K562 (cell line): ENCODE data around the gene GIGYF2. TPM values are rescaled to one million over a fixed set of nuclear protein-coding genes. Genes with fewer than 3 reads are reported as not detected.

Source experiments
- ATAC-seq: fragments of 200-7000 bp; cut with Tn5 transposase; 3 replicates; pipeline ENCODE4 v1.9.1; 2020; ENCODE audit warnings: moderate library complexity
- BruUV-seq: library from RNA; stranded (reverse); fragments of 400-500 nt; replicated peaks from 2 replicates; lab custom pipeline; 2021; lab: Mats Ljungman, UMichigan
- CTCF ChIA-PET: fragments of 300-600 bp; formaldehyde crosslinking; extraction: SDS; loops from one replicate; lab custom pipeline; 2021; ENCODE audit warnings: low intra/inter-chr PET ratio; lab: Yijun Ruan, JAX
- POLR2A ChIA-PET: fragments of 300-600, 350-650 bp; sonication (Branson Sonifier 250); formaldehyde crosslinking; extraction: SDS; loops from one replicate; lab custom pipeline; 2021; ENCODE audit warnings: antibody characterized with exemption, inconsistent platforms; lab: Yijun Ruan, JAX
- DNase-seq, 4 experiments: peaks; one replicate each; pipeline versions ENCODE4 v3.0.0 to v3.0.0-alpha.2; 2011 to 2018; ENCODE audit warnings: low spot score in 3 of 4, mixed read lengths in 3 of 4; ENCODE audit errors: extremely low read depth in 1 of 4
- FAIRE-seq: peaks from 2 replicates; lab custom pipeline; 2011; peaks lifted over from hg19 to GRCh38; lab: Jason Lieb, UNC
- H2AFZ ChIP-seq: 2 replicates; pipeline ENCODE4 v1.6.0; 2011; ENCODE audit warnings: low read depth, low read length, control low read depth, inconsistent platforms
- H3K27ac ChIP-seq: fragments of 200-600 bp; 3 replicates; pipeline ENCODE4 v1.8.0; 2011; ENCODE audit warnings: low read depth, mild to moderate bottlenecking, control low read depth, inconsistent platforms, low read length, moderate library complexity, mixed read lengths; ENCODE audit errors: extremely low read depth
- H3K27me3 ChIP-seq, 2 experiments: fragments of 300-600 bp in 1 of 2; 2 replicates in 1 of 2; 3 replicates in 1 of 2; pipeline versions ENCODE4 v1.6.0 to v1.8.0; 2011; ENCODE audit warnings: inconsistent platforms in 2 of 2, low read length in 2 of 2, mild to moderate bottlenecking in 1 of 2, mixed read lengths in 1 of 2, moderate library complexity in 1 of 2; ENCODE audit not compliant: control insufficient read depth in 2 of 2, insufficient read depth in 2 of 2
- H3K36me3 ChIP-seq: fragments of 300-600 bp; 3 replicates; pipeline ENCODE4 v1.8.0; 2011; ENCODE audit warnings: mild to moderate bottlenecking, low read length, inconsistent platforms; ENCODE audit not compliant: control insufficient read depth, insufficient read depth
- H3K4me1 ChIP-seq, 2 experiments: fragments of 200-600 bp in 1 of 2; replicated peaks in 1 of 2; 2 replicates in 1 of 2; 3 replicates in 1 of 2; pipeline versions ENCODE4 v1.5.1 to v1.8.0; 2011; ENCODE audit warnings: inconsistent platforms in 2 of 2, low read length in 2 of 2, mild to moderate bottlenecking in 1 of 2, mixed read lengths in 1 of 2, moderate library complexity in 1 of 2; ENCODE audit not compliant: control insufficient read depth in 2 of 2, insufficient read depth in 2 of 2
- H3K4me2 ChIP-seq: 2 replicates; pipeline ENCODE4 v1.6.1; 2011; ENCODE audit warnings: low read length, control low read depth, inconsistent platforms, mixed read lengths; ENCODE audit not compliant: insufficient read depth
- H3K4me3 ChIP-seq: fragments of 200-600 bp; sonication (generic), shearing (Covaris generic); 2 replicates; pipeline ENCODE4 v1.5.1; 2016; ENCODE audit warnings: control low read depth, inconsistent platforms
- H3K79me2 ChIP-seq: fragments of 200-600 bp; 3 replicates; pipeline ENCODE4 v1.8.0; 2011; ENCODE audit warnings: low read length, inconsistent platforms; ENCODE audit not compliant: control insufficient read depth, insufficient read depth
- H3K9ac ChIP-seq, 2 experiments: 2 replicates each; pipeline versions ENCODE4 v1.6.0 to v1.6.1; 2011; ENCODE audit warnings: low read depth in 2 of 2, low read length in 2 of 2, control low read depth in 1 of 2, inconsistent platforms in 1 of 2, mild to moderate bottlenecking in 1 of 2, mixed read lengths in 1 of 2; ENCODE audit not compliant: insufficient read depth in 1 of 2
- H3K9me1 ChIP-seq: one replicate; pipeline ENCODE4 v1.6.0; 2011; ENCODE audit warnings: inconsistent platforms, mild to moderate bottlenecking, low read length, moderate library complexity; ENCODE audit not compliant: control insufficient read depth, insufficient read depth
- H3K9me3 ChIP-seq: replicated peaks from 2 replicates; pipeline ENCODE4 v1.5.1; 2011; ENCODE audit warnings: low read depth, low read length, inconsistent platforms; ENCODE audit not compliant: control insufficient read depth, insufficient read depth
- H4K20me1 ChIP-seq: replicated peaks from 2 replicates; pipeline ENCODE4 v1.6.1; 2011; ENCODE audit warnings: low read length, inconsistent platforms, mixed read lengths; ENCODE audit not compliant: control insufficient read depth, insufficient read depth
- ARHGAP35 ChIP-seq: fragments of 450-650 bp; IDR thresholded peaks from 2 replicates; pipeline ENCODE4 v1.6.1; 2018; ENCODE audit not compliant: partially characterized antibody
- DNMT1 ChIP-seq: fragments of 450-650 bp; IDR thresholded peaks from 2 replicates; pipeline ENCODE4 v1.6.1; 2016; ENCODE audit warnings: antibody characterized with exemption, mild to moderate bottlenecking
- NFIC ChIP-seq: fragments of 450-650 bp; IDR thresholded peaks from 2 replicates; pipeline ENCODE4 v1.6.1; 2017; ENCODE audit warnings: mild to moderate bottlenecking, inconsistent platforms
- NFXL1 ChIP-seq: fragments of 450-650 bp; formaldehyde crosslinking; IDR thresholded peaks from 2 replicates; pipeline ENCODE4 v1.4.0; 2021; ENCODE audit warnings: mild to moderate bottlenecking
- RBM22 ChIP-seq: fragments of 200-400 bp; formaldehyde crosslinking; IDR thresholded peaks from 2 replicates; pipeline ENCODE4 v1.6.1; 2018; ENCODE audit warnings: low read length, low read depth; ENCODE audit not compliant: poor library complexity, severe bottlenecking
- SAFB ChIP-seq: fragments of 200-400 bp; formaldehyde crosslinking; IDR thresholded peaks from 2 replicates; pipeline ENCODE4 v1.6.1; 2017; ENCODE audit warnings: low read depth, low read length, borderline replicate concordance
- SMARCB1 ChIP-seq: IDR thresholded peaks from 2 replicates; pipeline ENCODE4 v1.6.1; 2011; ENCODE audit warnings: improper control_type of control experiment, low read depth; ENCODE audit not compliant: insufficient read length
- SPI1 ChIP-seq: IDR thresholded peaks from 2 replicates; pipeline ENCODE4 v1.6.1; 2011; ENCODE audit warnings: low read depth, low read length, control low read depth, borderline replicate concordance
- TCF7 ChIP-seq: sonication (generic); IDR thresholded peaks from 2 replicates; pipeline ENCODE4 v1.6.1; 2016; ENCODE audit warnings: antibody characterized with exemption, borderline replicate concordance
- ZFP30 ChIP-seq: fragments of 250-450 bp; sonication (Bioruptor Pico); IDR thresholded peaks from 2 replicates; pipeline ENCODE4 v1.8.0; 2022; ENCODE audit warnings: moderate library complexity, mild to moderate bottlenecking, inconsistent platforms, borderline replicate concordance
- ZNF24 ChIP-seq: fragments of 450-650 bp; IDR thresholded peaks from 2 replicates; pipeline ENCODE4 v1.6.1; 2016
- WGBS: fragments of 100-300 bp; shearing (Covaris generic); methylation state at CpG from one replicate; pipeline ENCODE4 v1.1.6; 2016; ENCODE audit warnings: low coverage, mixed read lengths; ENCODE audit not compliant: insufficient coverage; ENCODE audit errors: missing lambda C conversion rate; 5-methylcytosine and 5-hydroxymethylcytosine counted together
- in situ Hi-C: fragments of 300-500 bp; cut with MboI; formaldehyde crosslinking; loops from 4 replicates; pipeline ENCODE4 v1.15.0; 2018; ENCODE audit warnings: inconsistent platforms, mixed read lengths
- intact Hi-C: fragments of 100-400 bp; cut with micrococcal nuclease; formaldehyde crosslinking; loops from 2 replicates; pipeline ENCODE4 v1.14.2; 2022
- polyA plus RNA-seq, 8 experiments: library from polyadenylated mRNA; depleted of rRNA in 4 of 8; stranded (reverse) in 5 of 8; unstranded in 3 of 8; fragments of >200 nt; fragmentation: Nextera tagmentation in 2 of 8; fragmentation: Illumina TruSeq in 1 of 8; extraction: Ambion mirVana in 2 of 8; extraction: Trizol in 1 of 8; gene quantifications; 2 replicates each; pipeline versions ENCODE4 v1.2.1 to v1.2.3, GENCODE V29; 2011 to 2014; ENCODE audit warnings: inconsistent platforms in 1 of 8, missing spikeins in 1 of 8
- total RNA-seq, 7 experiments: library from RNA; depleted of rRNA in 6 of 7; stranded (reverse); fragments of >200 nt in 6 of 7; fragmentation: Illumina TruSeq in 2 of 7; extraction: Trizol in 2 of 7; gene quantifications; 2 replicates each; pipeline versions ENCODE4 v1.2.1 to v1.2.3, GENCODE V29; 2011 to 2021; ENCODE audit warnings: low replicate concordance in 1 of 7
- TF ChIP-seq, protein P1 (sequence below): sonication (generic); formaldehyde crosslinking; IDR thresholded peaks from 2 replicates; pipeline ENCODE4 v1.8.0; 2023; ENCODE audit warnings: missing genetic modification reagents, mild to moderate bottlenecking, borderline replicate concordance
- TF ChIP-seq, protein P2 (sequence below): sonication (generic); formaldehyde crosslinking; IDR thresholded peaks from 2 replicates; pipeline ENCODE4 v1.8.1; 2023; ENCODE audit warnings: mild to moderate bottlenecking, missing genetic modification reagents

GIGYF2 gene
- total and polyA plus RNA-seq, 9 of the 15 experiments (the other 6 are each of a cell fraction or from before 2014, with no cell fraction given) = 12.7 to 52.7 (median 34.9) TPM

DNA sequence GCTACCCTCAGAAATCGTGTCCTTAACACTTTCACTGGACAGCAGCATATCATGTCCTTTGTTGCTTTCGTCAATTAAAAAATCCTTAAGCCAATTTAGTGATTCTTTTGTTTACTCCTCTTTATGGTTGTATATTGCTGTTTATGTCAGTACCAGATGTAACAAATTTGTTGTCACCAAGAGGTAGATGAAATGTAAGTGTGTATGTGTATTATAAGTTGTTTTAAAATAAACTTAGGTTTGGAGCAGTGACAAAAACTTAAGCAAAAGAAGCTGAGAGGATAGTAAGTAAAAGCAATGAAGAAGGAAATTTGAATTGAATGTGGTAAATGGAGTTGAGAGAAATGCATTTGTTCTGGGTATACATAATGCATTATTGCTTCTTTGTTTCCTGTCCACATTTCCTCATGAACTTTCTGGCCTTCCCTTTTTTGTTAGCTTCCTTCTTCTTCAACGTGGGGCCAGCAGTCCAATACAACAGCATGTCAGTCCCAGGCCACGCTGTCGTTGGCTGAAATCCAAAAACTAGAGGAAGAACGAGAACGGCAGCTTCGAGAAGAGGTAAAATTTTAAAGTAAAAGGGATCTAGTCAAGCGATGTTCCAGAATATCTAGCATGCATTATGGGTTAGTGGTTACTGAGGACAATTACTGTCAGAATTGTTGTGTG lies 142.4 kb downstream of the GIGYF2 start:
- H3K79me2 ChIP-seq = peaks cover 5% of the 10 kb centered on the region; the same call in 1 of the 3 replicates
- H3K9ac ChIP-seq = no peak overlapping the region
- H3K9me3 ChIP-seq = no peaks in the 10 kb centered on the region
- ATAC-seq (no peak), DNase-seq (peak in 1 of 4 experiments; percentile 13)
- H3K4me3 ChIP-seq = no peak overlapping the region
- in situ Hi-C loops = no loop called here
- H3K4me2 ChIP-seq = no peak overlapping the region
- POLR2A ChIA-PET = no interaction called here
- H3K36me3 ChIP-seq = peaks cover 71% of the 10 kb centered on the region; the same call in 2 of the 3 replicates
- peaks cover 0 to 14% of the 10 kb centered on the region in 2 experiments; a peak in 4 of 5 replicates for H3K4me1 ChIP-seq
- CTCF ChIA-PET = no interaction called here
- TF ChIP-seq RBM22 = no peak
- no peak for TF ChIP-seq SMARCB1
- peak; percentile 69 for TF ChIP-seq NFIC
- TF ChIP-seq SPI1 = peak; percentile 16; the same call in 1 of the 2 replicates
- TF ChIP-seq ZFP30 (CRISPR knock-in tag) = no peak
- TF ChIP-seq SAFB = no peak
- TF ChIP-seq, protein P1, sequence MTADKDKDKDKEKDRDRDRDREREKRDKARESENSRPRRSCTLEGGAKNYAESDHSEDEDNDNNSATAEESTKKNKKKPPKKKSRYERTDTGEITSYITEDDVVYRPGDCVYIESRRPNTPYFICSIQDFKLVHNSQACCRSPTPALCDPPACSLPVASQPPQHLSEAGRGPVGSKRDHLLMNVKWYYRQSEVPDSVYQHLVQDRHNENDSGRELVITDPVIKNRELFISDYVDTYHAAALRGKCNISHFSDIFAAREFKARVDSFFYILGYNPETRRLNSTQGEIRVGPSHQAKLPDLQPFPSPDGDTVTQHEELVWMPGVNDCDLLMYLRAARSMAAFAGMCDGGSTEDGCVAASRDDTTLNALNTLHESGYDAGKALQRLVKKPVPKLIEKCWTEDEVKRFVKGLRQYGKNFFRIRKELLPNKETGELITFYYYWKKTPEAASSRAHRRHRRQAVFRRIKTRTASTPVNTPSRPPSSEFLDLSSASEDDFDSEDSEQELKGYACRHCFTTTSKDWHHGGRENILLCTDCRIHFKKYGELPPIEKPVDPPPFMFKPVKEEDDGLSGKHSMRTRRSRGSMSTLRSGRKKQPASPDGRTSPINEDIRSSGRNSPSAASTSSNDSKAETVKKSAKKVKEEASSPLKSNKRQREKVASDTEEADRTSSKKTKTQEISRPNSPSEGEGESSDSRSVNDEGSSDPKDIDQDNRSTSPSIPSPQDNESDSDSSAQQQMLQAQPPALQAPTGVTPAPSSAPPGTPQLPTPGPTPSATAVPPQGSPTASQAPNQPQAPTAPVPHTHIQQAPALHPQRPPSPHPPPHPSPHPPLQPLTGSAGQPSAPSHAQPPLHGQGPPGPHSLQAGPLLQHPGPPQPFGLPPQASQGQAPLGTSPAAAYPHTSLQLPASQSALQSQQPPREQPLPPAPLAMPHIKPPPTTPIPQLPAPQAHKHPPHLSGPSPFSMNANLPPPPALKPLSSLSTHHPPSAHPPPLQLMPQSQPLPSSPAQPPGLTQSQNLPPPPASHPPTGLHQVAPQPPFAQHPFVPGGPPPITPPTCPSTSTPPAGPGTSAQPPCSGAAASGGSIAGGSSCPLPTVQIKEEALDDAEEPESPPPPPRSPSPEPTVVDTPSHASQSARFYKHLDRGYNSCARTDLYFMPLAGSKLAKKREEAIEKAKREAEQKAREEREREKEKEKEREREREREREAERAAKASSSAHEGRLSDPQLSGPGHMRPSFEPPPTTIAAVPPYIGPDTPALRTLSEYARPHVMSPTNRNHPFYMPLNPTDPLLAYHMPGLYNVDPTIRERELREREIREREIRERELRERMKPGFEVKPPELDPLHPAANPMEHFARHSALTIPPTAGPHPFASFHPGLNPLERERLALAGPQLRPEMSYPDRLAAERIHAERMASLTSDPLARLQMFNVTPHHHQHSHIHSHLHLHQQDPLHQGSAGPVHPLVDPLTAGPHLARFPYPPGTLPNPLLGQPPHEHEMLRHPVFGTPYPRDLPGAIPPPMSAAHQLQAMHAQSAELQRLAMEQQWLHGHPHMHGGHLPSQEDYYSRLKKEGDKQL (CRISPR knock-in tag) = no peak
- TF ChIP-seq ZNF24 = peak; percentile 46; the same call in 1 of the 2 replicates
- TF ChIP-seq, protein P2, sequence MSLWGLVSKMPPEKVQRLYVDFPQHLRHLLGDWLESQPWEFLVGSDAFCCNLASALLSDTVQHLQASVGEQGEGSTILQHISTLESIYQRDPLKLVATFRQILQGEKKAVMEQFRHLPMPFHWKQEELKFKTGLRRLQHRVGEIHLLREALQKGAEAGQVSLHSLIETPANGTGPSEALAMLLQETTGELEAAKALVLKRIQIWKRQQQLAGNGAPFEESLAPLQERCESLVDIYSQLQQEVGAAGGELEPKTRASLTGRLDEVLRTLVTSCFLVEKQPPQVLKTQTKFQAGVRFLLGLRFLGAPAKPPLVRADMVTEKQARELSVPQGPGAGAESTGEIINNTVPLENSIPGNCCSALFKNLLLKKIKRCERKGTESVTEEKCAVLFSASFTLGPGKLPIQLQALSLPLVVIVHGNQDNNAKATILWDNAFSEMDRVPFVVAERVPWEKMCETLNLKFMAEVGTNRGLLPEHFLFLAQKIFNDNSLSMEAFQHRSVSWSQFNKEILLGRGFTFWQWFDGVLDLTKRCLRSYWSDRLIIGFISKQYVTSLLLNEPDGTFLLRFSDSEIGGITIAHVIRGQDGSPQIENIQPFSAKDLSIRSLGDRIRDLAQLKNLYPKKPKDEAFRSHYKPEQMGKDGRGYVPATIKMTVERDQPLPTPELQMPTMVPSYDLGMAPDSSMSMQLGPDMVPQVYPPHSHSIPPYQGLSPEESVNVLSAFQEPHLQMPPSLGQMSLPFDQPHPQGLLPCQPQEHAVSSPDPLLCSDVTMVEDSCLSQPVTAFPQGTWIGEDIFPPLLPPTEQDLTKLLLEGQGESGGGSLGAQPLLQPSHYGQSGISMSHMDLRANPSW (CRISPR knock-in tag) = no peak
- TF ChIP-seq TCF7 = no peak
- TF ChIP-seq NFXL1 = no peak
- TF ChIP-seq ARHGAP35 = no peak
- TF ChIP-seq DNMT1 = no peak
- TF ChIP-seq, all 486 proteins: peak for 3
- H2AFZ ChIP-seq = no peak overlapping the region
- no peaks in the 10 kb centered on the region for H3K9me1 ChIP-seq
- no peak overlapping the region for H3K27ac ChIP-seq
- intact Hi-C loops = loop anchor here (5.0 kb wide), 1 partner anchor 232 kb away; no protein-coding TSS in a partner anchor
- no peaks in the 10 kb centered on the region for H3K27me3 ChIP-seq
- WGBS = 54% methylated on average over 9 of the region's 9 CpGs
- no TSS peak for BruUV-seq
- FAIRE-seq = peak; percentile 35
- H4K20me1 ChIP-seq = no peaks in the 10 kb centered on the region
